Activated CD4-positive, CD25-positive, alpha-beta regulatory T cell treated with anti-CD3 and anti-CD28 coated beads, Interleukin-2, amount 50 U/mL, for 24 hours (primary cell): ENCODE measurements around the gene HLA-DRB1.

ENCODE experiments used
- ATAC-seq, 2 donors: fragments of 150-1000 bp; cut with Tn5 transposase; one replicate each; pipeline ENCODE4 v1.10.0; 2021; ENCODE audit warnings: mild to moderate bottlenecking in 1 of 2, moderate library complexity in 1 of 2

Gene HLA-DRB1

GRCh38 chr6:32554116-32554965, 35.3 kb downstream of the HLA-DRB1 start:
- no peak for ATAC-seq

GRCh38 chr6:32553037-32553742, 36.5 kb downstream of the HLA-DRB1 start:
- ATAC-seq, result no peak

- ATAC-seq, result no peak
These were observed 38.2 kb downstream of the HLA-DRB1 start for GRCh38 chr6:32551410-32551809.

- no peak for ATAC-seq
These were observed 49.8 kb downstream of the HLA-DRB1 start for GRCh38 chr6:32539839-32540238.

GRCh38 chr6:32530431-32530793, 59.2 kb downstream of the HLA-DRB1 start:
- peak in 1 of 2 donors; percentile 10 for ATAC-seq

- ATAC-seq, result peak; percentile 68 to 84
These were observed 59.8 kb downstream of the HLA-DRB1 start, which contains the start of gene HLA-DRB5 for GRCh38 chr6:32529697-32530430. Gene HLA-DRB5 (minus strand): TSS chr6:32530287. CDS start chr6:32530224, 63 bp downstream.
